SK-N-SH treated with all-trans-retinoic acid at 6 μM for 48 hours (cell line): ENCODE measurements around the gene SETDB1.

Source experiments
- ARNTL ChIP-seq: fragments of 450-650 bp; formaldehyde crosslinking; IDR thresholded peaks from 2 replicates; pipeline ENCODE4 v1.5.0; 2020; ENCODE audit warnings: low read depth, mild to moderate bottlenecking, moderate library complexity, borderline replicate concordance
- GLIS3 ChIP-seq: fragments of 250-450 bp; sonication (Bioruptor Pico); IDR thresholded peaks from 2 replicates; pipeline ENCODE4 v1.5.0; 2020; ENCODE audit warnings: mild to moderate bottlenecking, moderate library complexity
- RARB ChIP-seq: fragments of 250-450 bp; sonication (Bioruptor Pico); IDR thresholded peaks from 2 replicates; pipeline ENCODE4 v1.8.0; 2021; ENCODE audit warnings: mild to moderate bottlenecking, moderate library complexity
- TOX ChIP-seq: fragments of 250-450 bp; sonication (Bioruptor Pico); IDR thresholded peaks from 2 replicates; pipeline ENCODE4 v1.8.0; 2021; ENCODE audit warnings: mild to moderate bottlenecking, moderate library complexity, borderline replicate concordance
- ZC3H10 ChIP-seq: fragments of 250-450 bp; sonication (Bioruptor Pico); IDR thresholded peaks from 2 replicates; pipeline ENCODE4 v1.5.1; 2021; ENCODE audit warnings: mild to moderate bottlenecking, moderate library complexity
- ZFP30 ChIP-seq: fragments of 450-650 bp; formaldehyde crosslinking; IDR thresholded peaks from 2 replicates; pipeline ENCODE4 v1.5.0; 2022; ENCODE audit warnings: mild to moderate bottlenecking, moderate library complexity
- ZNF565 ChIP-seq: fragments of 450-650 bp; formaldehyde crosslinking; conservative IDR thresholded peaks from 2 replicates; pipeline ENCODE4 v1.5.0; 2020; ENCODE audit warnings: low read depth, mild to moderate bottlenecking, moderate library complexity
- ZNF70 ChIP-seq: fragments of 450-650 bp; formaldehyde crosslinking; IDR thresholded peaks from 2 replicates; pipeline ENCODE4 v1.5.0; 2020; ENCODE audit warnings: mild to moderate bottlenecking, moderate library complexity
- ZNF8 ChIP-seq: fragments of 450-650 bp; formaldehyde crosslinking; IDR thresholded peaks from 2 replicates; pipeline ENCODE4 v1.5.0; 2020; ENCODE audit warnings: mild to moderate bottlenecking, moderate library complexity
- TF ChIP-seq, protein P1 (sequence below): fragments of 250-450 bp; sonication (Bioruptor Pico); IDR thresholded peaks from 2 replicates; pipeline ENCODE4 v1.8.0; 2020; ENCODE audit warnings: mild to moderate bottlenecking, moderate library complexity, borderline replicate concordance

DNA sequence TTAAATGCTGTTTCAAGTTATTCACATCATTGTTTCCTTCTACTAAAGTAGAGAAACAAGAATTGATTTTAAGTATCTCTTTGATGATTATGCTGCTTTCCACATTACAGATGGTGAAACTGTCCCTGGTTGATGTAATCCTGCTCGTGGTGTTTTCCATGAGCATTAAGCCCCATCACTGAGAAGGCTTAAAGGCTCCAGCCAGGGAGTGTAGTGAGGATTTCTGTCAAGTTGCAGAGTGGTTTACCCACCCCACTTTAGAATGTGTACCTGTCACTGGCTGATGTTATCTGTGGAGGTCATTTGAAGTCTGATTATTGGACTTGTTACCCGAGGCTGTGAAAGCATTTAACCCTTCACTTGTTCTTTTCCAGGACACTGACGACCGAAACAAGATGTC lies 35.6 kb downstream of the SETDB1 start:
- TF ChIP-seq GLIS3 (CRISPR knock-in tag) (no peak), TOX (CRISPR knock-in tag) (no peak), ZNF70 (CRISPR knock-in tag) (no peak), ZFP30 (no peak), ZNF8 (CRISPR knock-in tag) (no peak), ARNTL (CRISPR knock-in tag) (no peak), RARB (CRISPR knock-in tag) (no peak), ZNF565 (CRISPR knock-in tag) (no peak), ZC3H10 (CRISPR knock-in tag) (no peak)
- TF ChIP-seq, protein P1, sequence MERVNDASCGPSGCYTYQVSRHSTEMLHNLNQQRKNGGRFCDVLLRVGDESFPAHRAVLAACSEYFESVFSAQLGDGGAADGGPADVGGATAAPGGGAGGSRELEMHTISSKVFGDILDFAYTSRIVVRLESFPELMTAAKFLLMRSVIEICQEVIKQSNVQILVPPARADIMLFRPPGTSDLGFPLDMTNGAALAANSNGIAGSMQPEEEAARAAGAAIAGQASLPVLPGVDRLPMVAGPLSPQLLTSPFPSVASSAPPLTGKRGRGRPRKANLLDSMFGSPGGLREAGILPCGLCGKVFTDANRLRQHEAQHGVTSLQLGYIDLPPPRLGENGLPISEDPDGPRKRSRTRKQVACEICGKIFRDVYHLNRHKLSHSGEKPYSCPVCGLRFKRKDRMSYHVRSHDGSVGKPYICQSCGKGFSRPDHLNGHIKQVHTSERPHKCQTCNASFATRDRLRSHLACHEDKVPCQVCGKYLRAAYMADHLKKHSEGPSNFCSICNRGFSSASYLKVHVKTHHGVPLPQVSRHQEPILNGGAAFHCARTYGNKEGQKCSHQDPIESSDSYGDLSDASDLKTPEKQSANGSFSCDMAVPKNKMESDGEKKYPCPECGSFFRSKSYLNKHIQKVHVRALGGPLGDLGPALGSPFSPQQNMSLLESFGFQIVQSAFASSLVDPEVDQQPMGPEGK (CRISPR knock-in tag) = no peak
